GM06990 (cell line): Measurements from ENCODE around the gene SHCBP1L.

Source experiments
- DNase-seq: peaks from one replicate; pipeline ENCODE4 v3.0.0-alpha.2; 2011; ENCODE audit not compliant: insufficient read length; ENCODE audit errors: extremely low read depth
- H3K27me3 ChIP-seq: replicated peaks from 2 replicates; pipeline ENCODE4 v1.6.0; 2011; ENCODE audit warnings: low read length; ENCODE audit not compliant: control insufficient read depth, insufficient read depth
- H3K36me3 ChIP-seq: 2 replicates; pipeline ENCODE4 v1.5.1; 2011; ENCODE audit warnings: low read length; ENCODE audit not compliant: control insufficient read depth, insufficient read depth
- H3K4me3 ChIP-seq: replicated peaks from 2 replicates; pipeline ENCODE4 v1.5.1; 2011; ENCODE audit warnings: low read depth, mild to moderate bottlenecking, control low read depth, low read length
- CTCF ChIP-seq: IDR thresholded peaks from 2 replicates; pipeline ENCODE4 v1.5.1; 2011; ENCODE audit warnings: low read length, control low read depth, mild to moderate bottlenecking, inconsistent platforms; ENCODE audit not compliant: insufficient read depth, poor library complexity, severe bottlenecking

Gene SHCBP1L

GRCh38 chr1:182978151-182978853 lies 25.3 kb upstream of the SHCBP1L start:
- no peaks in the 10 kb centered on the region for H3K36me3 ChIP-seq

GRCh38 chr1:182977480-182977879 lies 24.5 kb upstream of the SHCBP1L start:
- Histone ChIP-seq H3K36me3 (no peaks in the 10 kb centered on the region), H3K4me3 (no peak overlapping the region), H3K27me3 (no peaks in the 10 kb centered on the region)
- no peak for TF ChIP-seq CTCF
- DNase-seq: no peak

More at GRCh38 chr1:182978151-182978853, 25.3 kb upstream of the SHCBP1L start:
- no peak for DNase-seq
- no peak for TF ChIP-seq CTCF
- no peak overlapping the region for H3K4me3 ChIP-seq
- H3K27me3 ChIP-seq: no peaks in the 10 kb centered on the region

- no peak overlapping the region for H3K4me3 ChIP-seq
- no peaks in the 10 kb centered on the region for H3K27me3 ChIP-seq
- TF ChIP-seq CTCF: no peak
- DNase-seq: no peak
- H3K36me3 ChIP-seq: no peaks in the 10 kb centered on the region
Observed at GRCh38 chr1:182974506-182975191, 21.7 kb upstream of the SHCBP1L start.

- no peak for DNase-seq
- Histone ChIP-seq H3K36me3 (no peaks in the 10 kb centered on the region), H3K4me3 (no peak overlapping the region), H3K27me3 (no peaks in the 10 kb centered on the region)
- TF ChIP-seq CTCF: no peak
Observed at GRCh38 chr1:182972829-182973228, 19.9 kb upstream of the SHCBP1L start.

- no peaks in the 10 kb centered on the region for H3K27me3 ChIP-seq
- no peak for TF ChIP-seq CTCF
- no peaks in the 10 kb centered on the region for H3K36me3 ChIP-seq
- no peak for DNase-seq
- H3K4me3 ChIP-seq: no peak overlapping the region
Observed at GRCh38 chr1:182972231-182972630, 19.3 kb upstream of the SHCBP1L start.
